NCI-H446 (cell line): ENCODE measurements around the gene PAIP1.
"Not testable (repeated sequence)": the region's sequence is repeated elsewhere in the genome, so short reads cannot be mapped to it uniquely, and the experiment has no call there.

Experiments used
- DNase-seq, 2 experiments: peaks; one replicate each; lab custom pipeline; 2025; lab: John Stamatoyannopoulos, UW

Gene PAIP1

GRCh38 chr5:43515678-43516048 is 41.2 kb downstream of the PAIP1 start:
- DNase-seq = no peak

GRCh38 chr5:43514816-43515677 is 41.8 kb downstream of the PAIP1 start, which contains the start of gene C5orf34:
TSS of gene C5orf34 (minus strand) at chr5:43515148. CDS start at chr5:43509339, 5,809 bp downstream.
- DNase-seq = peak; percentile 96 to 99

- peak; percentile 58 to 61 for DNase-seq
Measured at GRCh38 chr5:43514471-43514815, 42.4 kb downstream of the PAIP1 start.

GRCh38 chr5:43514025-43514424 is 42.9 kb downstream of the PAIP1 start:
- DNase-seq = no peak

- not testable (repeated sequence) for DNase-seq
Measured at GRCh38 chr5:43511062-43511461, 45.8 kb downstream of the PAIP1 start.

GRCh38 chr5:43498581-43498980 is 58.3 kb downstream of the PAIP1 start:
- no peak for DNase-seq

- DNase-seq = no peak
Measured at GRCh38 chr5:43497311-43498104, 59.4 kb downstream of the PAIP1 start.

GRCh38 chr5:43491326-43491725 is 65.6 kb downstream of the PAIP1 start:
- no peak for DNase-seq

GRCh38 chr5:43486353-43486752 is 70.5 kb downstream of the PAIP1 start:
- no peak for DNase-seq

- DNase-seq = no peak
Measured at GRCh38 chr5:43485406-43485805, 71.5 kb downstream of the PAIP1 start.

- peak; percentile 88 to 90 for DNase-seq
Measured at GRCh38 chr5:43484106-43484849, 72.6 kb downstream of the PAIP1 start.

GRCh38 chr5:43483298-43484105 is 73.4 kb downstream of the PAIP1 start, which contains the start of gene TMEM267:
TSS of gene TMEM267 (minus strand) at chr5:43483865. CDS start at chr5:43453969, 29,896 bp downstream.
- peak; percentile 91 to 98 for DNase-seq

GRCh38 chr5:43482490-43483297 is 74.2 kb downstream of the PAIP1 start:
- DNase-seq = no peak
